AG04450 (cell line): ENCODE data around the gene MCCC2. TPM values are rescaled to one million over a fixed set of nuclear protein-coding genes. Genes with fewer than 3 reads are reported as not detected.
"Not testable (repeated sequence)": the region's sequence is repeated elsewhere in the genome, so short reads cannot be mapped to it uniquely, and the experiment has no call there.

Experiments used
- CTCF ChIA-PET: fragments of 300-600, 350-600 bp; formaldehyde crosslinking; extraction: SDS; loops from one replicate; lab custom pipeline; 2022; ENCODE audit warnings: antibody characterized with exemption, inconsistent platforms; lab: Charles Lee
- POLR2A ChIA-PET: fragments of 350-600 bp; formaldehyde crosslinking; extraction: SDS; loops from one replicate; lab custom pipeline; 2021; ENCODE audit warnings: antibody characterized with exemption, inconsistent platforms; lab: Yijun Ruan, JAX
- DNase-seq: peaks from one replicate; pipeline ENCODE4 v3.0.0-alpha.2; 2011; ENCODE audit warnings: low read depth, low spot score
- H3K27ac ChIP-seq: one replicate; pipeline ENCODE4 v1.5.1; 2012; ENCODE audit warnings: low read depth, low read length, control low read depth
- H3K27me3 ChIP-seq: one replicate; pipeline ENCODE4 v1.6.0; 2012; ENCODE audit warnings: low read length; ENCODE audit not compliant: control insufficient read depth, insufficient read depth
- H3K4me3 ChIP-seq: 2 replicates; pipeline ENCODE4 v1.5.1; 2011; ENCODE audit warnings: mild to moderate bottlenecking, low read depth, low read length, control low read depth
- H3K9me3 ChIP-seq: 2 replicates; pipeline ENCODE4 v1.5.1; 2012; ENCODE audit warnings: low read length; ENCODE audit not compliant: control insufficient read depth, insufficient read depth
- CTCF ChIP-seq: IDR thresholded peaks from 2 replicates; pipeline ENCODE4 v1.5.1; 2011; ENCODE audit warnings: low read depth, low read length, control low read depth, inconsistent platforms
- polyA plus RNA-seq: library from polyadenylated mRNA; depleted of rRNA; stranded (reverse); fragments of >200 nt; gene quantifications from 2 replicates; pipeline ENCODE4 v1.2.3, GENCODE V29; 2011

The MCCC2 gene
- polyA plus RNA-seq, 1 experiment, result 30.7 TPM

DNA sequence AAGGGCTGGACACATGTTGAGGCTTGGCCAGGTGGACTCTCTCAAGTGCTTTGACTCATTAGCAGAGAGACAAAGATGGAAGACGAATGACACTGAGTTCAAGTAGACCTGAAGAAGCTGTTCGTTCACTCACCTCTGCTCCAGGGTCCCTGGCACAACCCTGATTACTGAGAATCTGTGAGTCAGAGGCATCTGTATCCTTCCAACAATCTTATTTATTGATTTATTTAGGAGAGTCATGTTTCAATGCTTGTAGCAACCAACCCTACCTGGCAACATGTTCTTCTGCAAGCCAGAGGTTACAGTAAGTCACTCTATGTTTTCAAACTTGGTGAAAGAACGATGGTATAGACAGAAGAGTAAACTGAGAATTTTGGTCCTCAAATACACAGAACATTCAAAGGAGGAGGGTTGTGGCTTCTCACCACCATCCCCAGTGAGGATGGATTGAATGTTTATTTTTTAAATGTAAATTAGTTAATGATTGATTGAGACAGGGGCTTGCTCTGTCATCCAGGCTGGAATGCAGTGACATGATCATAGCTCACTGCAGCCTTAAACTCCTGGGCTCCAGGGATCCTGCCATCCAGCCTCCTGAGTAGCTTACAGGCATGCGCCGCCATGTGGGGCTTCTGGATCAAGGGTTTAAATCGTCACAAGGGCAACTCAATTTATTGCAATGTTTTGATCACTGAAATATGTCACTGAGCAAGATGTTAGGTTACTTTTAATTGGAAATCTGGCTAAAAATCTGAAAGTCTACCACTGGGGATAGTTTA lies 76.2 kb downstream of the MCCC2 start:
- TF ChIP-seq CTCF, result no peak; the same call in 1 of the 2 replicates
- CTCF ChIA-PET, result no interaction called here

DNA sequence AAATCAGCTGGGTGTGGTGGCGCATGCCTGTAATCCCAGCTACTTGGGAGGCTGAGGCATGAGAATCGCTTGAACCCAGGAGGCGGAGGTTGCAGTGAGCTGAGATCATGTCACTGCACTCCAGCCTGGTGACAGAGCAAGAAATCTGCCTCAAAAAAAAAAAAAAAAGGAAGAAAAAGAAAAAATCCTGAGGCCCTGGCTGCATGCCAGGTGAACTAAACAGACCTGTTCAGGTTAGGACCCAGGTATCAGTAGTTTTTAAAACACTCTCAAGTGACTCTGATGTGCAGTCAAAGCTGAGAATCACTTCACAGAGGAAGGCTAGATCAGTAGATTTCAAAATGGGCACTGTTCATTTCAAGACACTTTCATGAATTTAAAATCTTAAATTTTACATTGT lies 77.5 kb downstream of the MCCC2 start:
- H3K27ac ChIP-seq, H3K4me3 ChIP-seq, DNase-seq, POLR2A ChIA-PET, H3K9me3 ChIP-seq, H3K27me3 ChIP-seq: not testable (repeated sequence)
- CTCF ChIA-PET, result interaction anchor here (0.6 kb wide), 2 partner anchors 48 to 56 kb away, joined by 3 to 8 read pairs; no protein-coding TSS in a partner anchor

More for the DNA sequence above, 76.2 kb downstream of the MCCC2 start:
- DNase-seq, result no peak
- no peak overlapping the region for H3K4me3 ChIP-seq
- no peaks in the 10 kb centered on the region for H3K27me3 ChIP-seq
- no peak overlapping the region for H3K27ac ChIP-seq
- no peaks in the 10 kb centered on the region for H3K9me3 ChIP-seq
- POLR2A ChIA-PET, result no interaction called here

GRCh38 chr5:71666321-71666720 lies 79.2 kb downstream of the MCCC2 start:
- POLR2A ChIA-PET, result no interaction called here
- Histone ChIP-seq H3K9me3 (no peaks in the 10 kb centered on the region), H3K27ac (no peak overlapping the region), H3K27me3 (no peaks in the 10 kb centered on the region), H3K4me3 (no peak overlapping the region)
- CTCF ChIA-PET, result no interaction called here
- no peak for DNase-seq
- TF ChIP-seq CTCF, result no peak

DNA sequence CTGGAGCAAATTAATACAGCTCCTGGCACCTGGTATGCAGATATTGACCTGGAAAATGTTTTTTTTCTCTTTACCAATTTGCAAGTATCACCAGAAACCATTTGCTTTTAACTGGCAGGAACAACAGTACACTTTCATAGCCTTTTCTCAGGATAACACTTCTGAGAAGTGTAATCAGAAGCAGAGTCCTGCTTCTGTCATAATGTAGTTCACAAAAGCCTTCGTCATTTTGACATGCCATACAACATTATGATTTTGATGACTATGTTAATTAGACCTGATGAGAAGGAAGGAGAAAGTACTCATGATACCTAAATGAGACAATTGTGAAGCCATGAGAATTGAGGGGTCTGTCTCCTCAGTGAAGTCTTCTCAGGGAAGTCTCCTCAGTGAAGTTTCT lies 90.8 kb downstream of the MCCC2 start:
- CTCF ChIA-PET, result no interaction called here
- H3K27me3 ChIP-seq, result peaks cover 9% of the 10 kb centered on the region
- no peak overlapping the region for H3K4me3 ChIP-seq
- POLR2A ChIA-PET, result no interaction called here
- no peak for TF ChIP-seq CTCF
- no peaks in the 10 kb centered on the region for H3K9me3 ChIP-seq
- H3K27ac ChIP-seq, result no peak overlapping the region
- no peak for DNase-seq

GRCh38 chr5:71679714-71680113 lies 92.6 kb downstream of the MCCC2 start:
- no peak for TF ChIP-seq CTCF
- no peak for DNase-seq
- Histone ChIP-seq H3K9me3 (no peaks in the 10 kb centered on the region), H3K27me3 (peaks cover 9% of the 10 kb centered on the region), H3K4me3 (no peak overlapping the region), H3K27ac (no peak overlapping the region)
- ChIA-PET POLR2A (no interaction called here), CTCF (no interaction called here)
